Mesendoderm (in vitro differentiated cells): ENCODE results near the gene MDFIC.
A peak's percentile ranks its signal among the peaks of the same experiment; 100 is the strongest.

Source experiments
- DNase-seq: peaks from one replicate; pipeline ENCODE4 v3.0.0; 2013
- H2AK5ac ChIP-seq: 2 replicates; pipeline ENCODE4 v1.6.1; 2013; ENCODE audit warnings: low read length, inconsistent platforms
- H2BK120ac ChIP-seq: 2 replicates; pipeline ENCODE4 v1.6.1; 2013; ENCODE audit warnings: low read depth, mild to moderate bottlenecking, low read length, moderate library complexity, mixed read lengths
- H2BK15ac ChIP-seq: replicated peaks from 2 replicates; pipeline ENCODE4 v1.6.1; 2013; ENCODE audit warnings: low read depth, mild to moderate bottlenecking, moderate library complexity
- H2BK5ac ChIP-seq: 2 replicates; pipeline ENCODE4 v1.6.1; 2013; ENCODE audit warnings: low read length, inconsistent platforms
- H3K18ac ChIP-seq: 2 replicates; pipeline ENCODE4 v1.6.1; 2013; ENCODE audit warnings: mild to moderate bottlenecking, low read length, mixed read lengths
- H3K23ac ChIP-seq: one replicate; pipeline ENCODE4 v1.6.1; 2013; ENCODE audit warnings: low read length
- H3K27ac ChIP-seq: 2 replicates; pipeline ENCODE4 v1.5.1; 2013; ENCODE audit warnings: low read depth, mild to moderate bottlenecking, inconsistent platforms, low read length, moderate library complexity
- H3K27me3 ChIP-seq: 2 replicates; pipeline ENCODE4 v1.6.1; 2013; ENCODE audit warnings: low read length, control low read depth, mild to moderate bottlenecking, inconsistent platforms; ENCODE audit not compliant: insufficient read depth, poor library complexity
- H3K36me3 ChIP-seq: 2 replicates; pipeline ENCODE4 v1.6.1; 2013; ENCODE audit warnings: low read length, inconsistent platforms; ENCODE audit not compliant: control insufficient read depth, insufficient read depth
- H3K4ac ChIP-seq: one replicate; pipeline ENCODE4 v1.6.1; 2013; ENCODE audit warnings: low read depth, mild to moderate bottlenecking, low read length, moderate library complexity
- H3K4me1 ChIP-seq: 2 replicates; pipeline ENCODE4 v1.6.1; 2013; ENCODE audit warnings: low read depth, low read length, inconsistent platforms; ENCODE audit not compliant: control insufficient read depth
- H3K4me2 ChIP-seq: 2 replicates; pipeline ENCODE4 v1.6.1; 2013; ENCODE audit warnings: low read length
- H3K4me3 ChIP-seq: 2 replicates; pipeline ENCODE4 v1.5.1; 2013; ENCODE audit warnings: mild to moderate bottlenecking, low read length
- H3K56ac ChIP-seq: one replicate; pipeline ENCODE4 v1.6.1; 2013; ENCODE audit warnings: low read length
- H3K79me1 ChIP-seq: 2 replicates; pipeline ENCODE4 v1.6.1; 2013; ENCODE audit warnings: low read length, inconsistent platforms
- H3K79me2 ChIP-seq: 2 replicates; pipeline ENCODE4 v1.6.1; 2013; ENCODE audit warnings: mild to moderate bottlenecking, low read length; ENCODE audit not compliant: control insufficient read depth, insufficient read depth
- H3K9ac ChIP-seq: 2 replicates; pipeline ENCODE4 v1.6.1; 2013; ENCODE audit warnings: low read length, inconsistent platforms
- H4K5ac ChIP-seq: one replicate; pipeline ENCODE4 v1.6.1; 2013; ENCODE audit warnings: low read length
- H4K8ac ChIP-seq: one replicate; pipeline ENCODE4 v1.6.1; 2013; ENCODE audit warnings: low read depth, mild to moderate bottlenecking, control low read depth, low read length, moderate library complexity
- WGBS: extraction: QIAGEN DNeasy Blood & Tissue Kit; methylation state at CpG from one replicate; pipeline ENCODE4 v1.1.7; 2013; ENCODE audit warnings: low lambda C conversion rate, missing lambda C conversion rate; ENCODE audit not compliant: insufficient coverage; ENCODE audit errors: extremely low coverage; 5-methylcytosine and 5-hydroxymethylcytosine counted together

MDFIC gene

GRCh38 chr7:114929570-114929969 lies 7.7 kb downstream of the MDFIC start:
- H4K5ac ChIP-seq, result no peak overlapping the region
- H3K56ac ChIP-seq, result peak overlapping the region; percentile 12
- no peak overlapping the region for H3K4me3 ChIP-seq
- H3K23ac ChIP-seq, result no peak overlapping the region
- DNase-seq, result peak; percentile 51
- H3K4me2 ChIP-seq, result no peak overlapping the region
- H3K27me3 ChIP-seq, result no peaks in the 10 kb centered on the region
- peak overlapping the region; percentile 45 for H2BK120ac ChIP-seq
- no CpG with 5 or more reads among the region's 1 CpG for WGBS
- H3K9ac ChIP-seq, result no peak overlapping the region
- peaks cover 16% of the 10 kb centered on the region for H3K79me2 ChIP-seq
- no peak overlapping the region for H2AK5ac ChIP-seq
- peaks cover 11% of the 10 kb centered on the region for H3K4me1 ChIP-seq
- no peaks in the 10 kb centered on the region for H3K79me1 ChIP-seq
- H3K27ac ChIP-seq, result peak overlapping the region; percentile 80
- H4K8ac ChIP-seq, result no peak overlapping the region
- H3K36me3 ChIP-seq, result no peaks in the 10 kb centered on the region
- H3K4ac ChIP-seq, result no peak overlapping the region
- H2BK5ac ChIP-seq, result no peak overlapping the region
- peak overlapping the region; percentile 76 for H3K18ac ChIP-seq
- H2BK15ac ChIP-seq, result peak overlapping the region; percentile 11

GRCh38 chr7:114930107-114930661 lies 8.3 kb downstream of the MDFIC start:
- no peak overlapping the region for H2BK15ac ChIP-seq
- no peak overlapping the region for H3K18ac ChIP-seq
- H3K4me1 ChIP-seq, result peaks cover 11% of the 10 kb centered on the region
- no peak overlapping the region for H3K23ac ChIP-seq
- no peak overlapping the region for H3K9ac ChIP-seq
- no CpG with 5 or more reads among the region's 4 CpGs for WGBS
- no peak overlapping the region for H3K4me2 ChIP-seq
- H3K27me3 ChIP-seq, result no peaks in the 10 kb centered on the region
- H4K5ac ChIP-seq, result no peak overlapping the region
- H4K8ac ChIP-seq, result no peak overlapping the region
- peak; percentile 93 for DNase-seq
- H3K79me2 ChIP-seq, result peaks cover 16% of the 10 kb centered on the region
- no peak overlapping the region for H2AK5ac ChIP-seq
- H2BK120ac ChIP-seq, result no peak overlapping the region
- H3K79me1 ChIP-seq, result no peaks in the 10 kb centered on the region
- no peak overlapping the region for H3K4me3 ChIP-seq
- H3K56ac ChIP-seq, result no peak overlapping the region
- H3K4ac ChIP-seq, result no peak overlapping the region
- H3K27ac ChIP-seq, result peak overlapping the region; percentile 80
- H3K36me3 ChIP-seq, result no peaks in the 10 kb centered on the region
- H2BK5ac ChIP-seq, result no peak overlapping the region

GRCh38 chr7:114930829-114931655 lies 9.1 kb downstream of the MDFIC start:
- no peak overlapping the region for H2BK15ac ChIP-seq
- H3K4me3 ChIP-seq, result no peak overlapping the region
- no peak overlapping the region for H3K56ac ChIP-seq
- H2BK120ac ChIP-seq, result no peak overlapping the region
- no peaks in the 10 kb centered on the region for H3K79me1 ChIP-seq
- no peak overlapping the region for H3K23ac ChIP-seq
- H4K5ac ChIP-seq, result no peak overlapping the region
- H3K36me3 ChIP-seq, result no peaks in the 10 kb centered on the region
- H3K27ac ChIP-seq, result no peak overlapping the region
- H3K4ac ChIP-seq, result no peak overlapping the region
- H3K9ac ChIP-seq, result no peak overlapping the region
- H3K79me2 ChIP-seq, result peaks cover 15% of the 10 kb centered on the region
- no peak for DNase-seq
- H4K8ac ChIP-seq, result no peak overlapping the region
- no peak overlapping the region for H2BK5ac ChIP-seq
- no peak overlapping the region for H2AK5ac ChIP-seq
- no peaks in the 10 kb centered on the region for H3K27me3 ChIP-seq
- peaks cover 11% of the 10 kb centered on the region for H3K4me1 ChIP-seq
- no CpG with 5 or more reads among the region's 6 CpGs for WGBS
- no peak overlapping the region for H3K4me2 ChIP-seq
- peak overlapping the region; percentile 68 for H3K18ac ChIP-seq

- H4K5ac ChIP-seq, result no peak overlapping the region
- peak overlapping the region; percentile 68 for H3K18ac ChIP-seq
- no peak for DNase-seq
- no peaks in the 10 kb centered on the region for H3K79me1 ChIP-seq
- no peaks in the 10 kb centered on the region for H3K27me3 ChIP-seq
- no peak overlapping the region for H2AK5ac ChIP-seq
- no peak overlapping the region for H3K4me3 ChIP-seq
- H3K9ac ChIP-seq, result no peak overlapping the region
- H3K27ac ChIP-seq, result no peak overlapping the region
- peak overlapping the region; percentile 11 for H2BK5ac ChIP-seq
- H3K23ac ChIP-seq, result no peak overlapping the region
- no peak overlapping the region for H2BK120ac ChIP-seq
- H3K4me1 ChIP-seq, result peaks cover 11% of the 10 kb centered on the region
- H3K36me3 ChIP-seq, result no peaks in the 10 kb centered on the region
- H4K8ac ChIP-seq, result no peak overlapping the region
- WGBS, result no CpG with 5 or more reads among the region's 9 CpGs
- peaks cover 12% of the 10 kb centered on the region for H3K79me2 ChIP-seq
- peak overlapping the region; percentile 44 for H3K56ac ChIP-seq
- H2BK15ac ChIP-seq, result no peak overlapping the region
- no peak overlapping the region for H3K4me2 ChIP-seq
- H3K4ac ChIP-seq, result no peak overlapping the region
Measured at GRCh38 chr7:114931656-114932011, 9.7 kb downstream of the MDFIC start.

GRCh38 chr7:114932991-114933390 lies 11.1 kb downstream of the MDFIC start:
- H3K23ac ChIP-seq, result no peak overlapping the region
- no peak overlapping the region for H2BK5ac ChIP-seq
- no peak for DNase-seq
- H2AK5ac ChIP-seq, result no peak overlapping the region
- H3K56ac ChIP-seq, result no peak overlapping the region
- no peak overlapping the region for H3K18ac ChIP-seq
- no peaks in the 10 kb centered on the region for H3K27me3 ChIP-seq
- peaks cover 10% of the 10 kb centered on the region for H3K79me2 ChIP-seq
- no peak overlapping the region for H4K8ac ChIP-seq
- H3K9ac ChIP-seq, result no peak overlapping the region
- no peak overlapping the region for H2BK15ac ChIP-seq
- no peak overlapping the region for H3K27ac ChIP-seq
- H3K79me1 ChIP-seq, result no peaks in the 10 kb centered on the region
- no peaks in the 10 kb centered on the region for H3K36me3 ChIP-seq
- H3K4me3 ChIP-seq, result no peak overlapping the region
- H4K5ac ChIP-seq, result no peak overlapping the region
- no CpG with 5 or more reads among the region's 5 CpGs for WGBS
- no peak overlapping the region for H3K4ac ChIP-seq
- H2BK120ac ChIP-seq, result no peak overlapping the region
- H3K4me1 ChIP-seq, result peaks cover 11% of the 10 kb centered on the region
- H3K4me2 ChIP-seq, result no peak overlapping the region
